Keratinocyte (primary cell): Measurements from ENCODE around the gene PAPPA. TPM values are rescaled to one million over a fixed set of nuclear protein-coding genes. Genes with fewer than 3 reads are reported as not detected.

Source experiments
- DNase-seq: peaks from one replicate; pipeline ENCODE4 v3.0.0-alpha.2; 2011; ENCODE audit warnings: low read depth, missing footprints, low spot score
- FAIRE-seq: peaks from 2 replicates; lab custom pipeline; 2011; peaks lifted over from hg19 to GRCh38; lab: Jason Lieb, UNC
- H2AFZ ChIP-seq: 2 replicates; pipeline ENCODE4 v1.6.0; 2012; ENCODE audit warnings: low read length, control low read depth, inconsistent platforms; ENCODE audit not compliant: control insufficient read depth
- H3K27ac ChIP-seq: 2 replicates; pipeline ENCODE4 v1.5.1; 2011; ENCODE audit warnings: low read length; ENCODE audit not compliant: control insufficient read depth, insufficient read depth
- H3K27me3 ChIP-seq: 3 replicates; pipeline ENCODE4 v1.6.0; 2011; ENCODE audit warnings: low read length; ENCODE audit not compliant: control insufficient read depth, insufficient read depth; ENCODE audit errors: extremely low read depth
- H3K36me3 ChIP-seq, 2 experiments: 2 replicates in 1 of 2; 3 replicates in 1 of 2; pipeline ENCODE4 v1.5.1; 2011; ENCODE audit warnings: low read length in 2 of 2, mild to moderate bottlenecking in 1 of 2; ENCODE audit not compliant: control insufficient read depth in 2 of 2, insufficient read depth in 2 of 2; ENCODE audit errors: extremely low read depth in 1 of 2
- H3K4me1 ChIP-seq: 3 replicates; pipeline ENCODE4 v1.5.1; 2011; ENCODE audit warnings: low read length; ENCODE audit not compliant: control insufficient read depth, insufficient read depth; ENCODE audit errors: extremely low read depth
- H3K4me2 ChIP-seq: 3 replicates; pipeline ENCODE4 v1.6.0; 2011; ENCODE audit warnings: low read depth, low read length; ENCODE audit not compliant: control insufficient read depth, insufficient read depth; ENCODE audit errors: extremely low read depth
- H3K4me3 ChIP-seq, 3 experiments: fragments of 200-600 bp in 1 of 3; sonication (generic) in 1 of 3; 2 replicates in 2 of 3; 3 replicates in 1 of 3; pipeline ENCODE4 v1.5.1; 2011 to 2016; ENCODE audit warnings: low read length in 3 of 3, mild to moderate bottlenecking in 3 of 3, control low read depth in 2 of 3, inconsistent platforms in 1 of 3, low read depth in 1 of 3, mixed read lengths in 1 of 3, mixed run types in 1 of 3, moderate library complexity in 1 of 3; ENCODE audit not compliant: control insufficient read depth in 2 of 3, insufficient read depth in 2 of 3; ENCODE audit errors: extremely low read depth in 1 of 3
- H3K79me2 ChIP-seq: 2 replicates; pipeline ENCODE4 v1.6.0; 2012; ENCODE audit warnings: low read length; ENCODE audit not compliant: control insufficient read depth, insufficient read depth
- H3K9ac ChIP-seq: 3 replicates; pipeline ENCODE4 v1.6.0; 2011; ENCODE audit warnings: low read length; ENCODE audit not compliant: control insufficient read depth, insufficient read depth; ENCODE audit errors: extremely low read depth
- H3K9me1 ChIP-seq: 3 replicates; pipeline ENCODE4 v1.6.0; 2011; ENCODE audit warnings: low read length; ENCODE audit not compliant: control insufficient read depth, insufficient read depth; ENCODE audit errors: extremely low read depth
- H3K9me3 ChIP-seq: 2 replicates; pipeline ENCODE4 v1.5.1; 2012; ENCODE audit warnings: low read depth, low read length; ENCODE audit not compliant: control insufficient read depth
- H4K20me1 ChIP-seq: 3 replicates; pipeline ENCODE4 v1.6.0; 2011; ENCODE audit warnings: low read length; ENCODE audit not compliant: control insufficient read depth, insufficient read depth; ENCODE audit errors: extremely low read depth
- CTCF ChIP-seq, 3 experiments: IDR thresholded peaks in 1 of 3; conservative IDR thresholded peaks in 1 of 3; optimal IDR thresholded peaks in 1 of 3; 2 replicates in 2 of 3; 3 replicates in 1 of 3; pipeline versions ENCODE3 to v1.5.1; 2011; ENCODE audit warnings: low read length in 3 of 3, mild to moderate bottlenecking in 3 of 3, moderate library complexity in 2 of 3, control low read depth in 1 of 3, inconsistent platforms in 1 of 3; ENCODE audit not compliant: insufficient read depth in 2 of 3; ENCODE audit errors: extremely low read depth in 1 of 3
- EZH2 ChIP-seq: IDR thresholded peaks from one replicate; pipeline ENCODE4 v1.6.1; 2012; ENCODE audit warnings: inconsistent platforms, mild to moderate bottlenecking, low read length, moderate library complexity
- dilution Hi-C: fragments of 300-500 bp; cut with MboI; formaldehyde crosslinking; loops from one replicate; pipeline ENCODE4 v1.7.0; 2020; ENCODE audit warnings: low sequenced_read_pairs; ENCODE audit not compliant: extremely low pct_ligation_motif_present
- polyA plus RNA-seq, 5 experiments: library from polyadenylated mRNA; depleted of rRNA in 3 of 5; stranded (reverse) in 3 of 5; stranded (forward) in 1 of 5; unstranded in 1 of 5; fragments of >200 nt; gene quantifications; 1 replicate in 1 of 5; 2 replicates in 3 of 5; 3 replicates in 1 of 5; pipeline versions ENCODE4 v1.2.1 to v1.2.3, GENCODE V29; 2011 to 2012; ENCODE audit warnings: missing spikeins in 2 of 5, low read depth in 1 of 5, low replicate concordance in 1 of 5

Gene PAPPA
- polyA plus RNA-seq, 1 donor (not counting 4 experiments of a cell fraction or from before 2014, with no cell fraction given), result 0.77 TPM

DNA sequence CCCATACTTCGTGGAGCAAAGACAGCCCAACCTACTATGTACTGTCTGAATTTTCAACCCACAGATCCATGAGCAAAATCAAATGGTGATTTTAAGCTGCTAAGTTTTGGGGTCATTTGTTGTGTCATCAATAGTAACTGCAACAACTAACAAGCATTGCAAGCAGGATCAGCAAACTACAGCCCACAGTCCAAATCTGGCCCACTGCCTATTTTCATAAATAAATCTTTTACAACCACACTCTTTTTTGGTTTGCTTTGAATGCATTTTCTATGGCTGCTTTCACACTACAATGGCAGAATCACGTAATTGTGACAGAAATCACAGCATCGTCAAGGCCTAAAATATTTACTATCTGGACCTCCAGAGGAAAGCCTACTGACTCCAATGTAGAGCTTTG is 296.4 kb downstream of the PAPPA start:
- Histone ChIP-seq H3K27ac (no peak overlapping the region), H3K9ac (no peak overlapping the region), H3K4me1 (no peaks in the 10 kb centered on the region), H3K4me2 (no peak overlapping the region), H3K9me3 (no peaks in the 10 kb centered on the region), H4K20me1 (no peaks in the 10 kb centered on the region), H3K27me3 (no peaks in the 10 kb centered on the region), H3K79me2 (no peaks in the 10 kb centered on the region), H3K4me3 (no peak overlapping the region), H3K9me1 (no peaks in the 10 kb centered on the region), H2AFZ (no peak overlapping the region), H3K36me3 (no peaks in the 10 kb centered on the region)
- DNase-seq (no peak), FAIRE-seq (no peak)
- dilution Hi-C loops, result no loop called here
- TF ChIP-seq EZH2, result no peak
- no peak for TF ChIP-seq CTCF (optimal IDR thresholded peaks at IDR 0.05 in 1 of 3, IDR thresholded peaks at IDR 0.05 in 1 of 3, conservative IDR thresholded peaks at IDR 0.05 in 1 of 3; ENCODE audit: extremely low read depth in 1 of 3, insufficient read depth in 2 of 3, low read length in 3 of 3)

DNA sequence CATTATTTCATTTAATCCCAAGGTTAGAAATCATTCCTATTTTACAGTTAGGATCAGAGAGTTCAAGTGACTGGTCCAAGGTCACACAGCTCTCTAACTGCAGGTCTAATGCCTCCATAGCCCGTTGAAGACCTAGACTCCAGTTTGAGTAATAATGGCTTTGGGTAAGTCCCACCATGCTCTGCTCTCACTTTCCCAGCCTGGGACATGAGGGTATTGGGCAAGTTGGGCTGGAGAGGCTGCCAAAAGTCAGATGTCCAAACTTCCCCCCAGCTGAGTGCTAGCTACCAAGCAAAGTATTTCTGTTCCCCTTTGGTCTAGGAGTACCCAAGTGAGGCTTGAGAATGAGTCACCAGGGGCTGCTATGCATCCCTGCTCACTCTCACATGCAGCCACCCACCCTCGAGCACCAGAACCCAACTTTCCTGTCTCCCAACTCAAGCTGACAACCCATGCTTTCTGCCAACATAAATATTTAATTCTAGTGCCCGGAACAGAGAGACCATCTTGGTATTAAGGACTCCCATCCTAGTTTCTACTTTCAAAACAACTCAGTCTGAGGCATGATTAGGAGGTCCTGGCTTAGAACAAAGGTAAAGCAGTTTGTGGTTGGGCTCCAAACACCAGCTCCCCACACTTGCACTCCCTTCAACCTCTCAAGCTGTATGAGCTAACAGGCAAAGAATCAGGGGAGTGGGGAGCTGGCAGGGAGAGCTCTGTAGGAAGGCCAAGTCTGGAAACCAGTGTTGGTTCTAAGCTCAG is 297.0 kb downstream of the PAPPA start:
- H3K9me1 ChIP-seq, result no peaks in the 10 kb centered on the region
- no peaks in the 10 kb centered on the region for H3K9me3 ChIP-seq
- H3K36me3 ChIP-seq, result no peaks in the 10 kb centered on the region
- no peak overlapping the region for H3K9ac ChIP-seq
- H3K4me2 ChIP-seq, result no peak overlapping the region
- TF ChIP-seq CTCF (optimal IDR thresholded peaks at IDR 0.05 in 1 of 3, IDR thresholded peaks at IDR 0.05 in 1 of 3, conservative IDR thresholded peaks at IDR 0.05 in 1 of 3; ENCODE audit: extremely low read depth in 1 of 3, insufficient read depth in 2 of 3, low read length in 3 of 3) (no peak), EZH2 (no peak)
- FAIRE-seq (no peak), DNase-seq (no peak)
- no peak overlapping the region for H3K27ac ChIP-seq
- H3K4me1 ChIP-seq, result no peaks in the 10 kb centered on the region
- no peak overlapping the region for H2AFZ ChIP-seq
- no peaks in the 10 kb centered on the region for H4K20me1 ChIP-seq
- dilution Hi-C loops, result no loop called here
- H3K4me3 ChIP-seq, result no peak overlapping the region
- no peaks in the 10 kb centered on the region for H3K79me2 ChIP-seq
- no peaks in the 10 kb centered on the region for H3K27me3 ChIP-seq
